ENCODE results near the gene ST6GALNAC3.
A peak's percentile ranks its signal among the peaks of the same experiment; 100 is the strongest.

The ST6GALNAC3 gene

GRCh38 chr1:76274302-76274701 lies 199.8 kb downstream of the ST6GALNAC3 start:
- Histone ChIP-seq H3K4me3 (ENCODE audit: severe bottlenecking) (no peak overlapping the region), H3K4me1 (ENCODE audit: insufficient read depth, poor library complexity, severe bottlenecking) (no peaks in the 10 kb centered on the region), H3K27ac (ENCODE audit: poor library complexity, severe bottlenecking) (no peak overlapping the region), H3K9me3 (ENCODE audit: severe bottlenecking) (no peaks in the 10 kb centered on the region), H3K27me3 (ENCODE audit: insufficient read depth, poor library complexity, severe bottlenecking) (no peaks in the 10 kb centered on the region), H3K36me3 (ENCODE audit: low read depth) (no peaks in the 10 kb centered on the region)
- TF ChIP-seq, protein P1, sequence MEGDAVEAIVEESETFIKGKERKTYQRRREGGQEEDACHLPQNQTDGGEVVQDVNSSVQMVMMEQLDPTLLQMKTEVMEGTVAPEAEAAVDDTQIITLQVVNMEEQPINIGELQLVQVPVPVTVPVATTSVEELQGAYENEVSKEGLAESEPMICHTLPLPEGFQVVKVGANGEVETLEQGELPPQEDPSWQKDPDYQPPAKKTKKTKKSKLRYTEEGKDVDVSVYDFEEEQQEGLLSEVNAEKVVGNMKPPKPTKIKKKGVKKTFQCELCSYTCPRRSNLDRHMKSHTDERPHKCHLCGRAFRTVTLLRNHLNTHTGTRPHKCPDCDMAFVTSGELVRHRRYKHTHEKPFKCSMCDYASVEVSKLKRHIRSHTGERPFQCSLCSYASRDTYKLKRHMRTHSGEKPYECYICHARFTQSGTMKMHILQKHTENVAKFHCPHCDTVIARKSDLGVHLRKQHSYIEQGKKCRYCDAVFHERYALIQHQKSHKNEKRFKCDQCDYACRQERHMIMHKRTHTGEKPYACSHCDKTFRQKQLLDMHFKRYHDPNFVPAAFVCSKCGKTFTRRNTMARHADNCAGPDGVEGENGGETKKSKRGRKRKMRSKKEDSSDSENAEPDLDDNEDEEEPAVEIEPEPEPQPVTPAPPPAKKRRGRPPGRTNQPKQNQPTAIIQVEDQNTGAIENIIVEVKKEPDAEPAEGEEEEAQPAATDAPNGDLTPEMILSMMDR (IDR thresholded peaks at IDR 0.05; ENCODE audit: poor library complexity, severe bottlenecking): no peak
- DNase-seq (ENCODE audit: low spot score) (no peak), ATAC-seq (ENCODE audit: low read depth) (no peak)

- H3K27me3 ChIP-seq (ENCODE audit: insufficient read depth, poor library complexity, severe bottlenecking): no peaks in the 10 kb centered on the region
Observed at GRCh38 chr1:76274718-76275117, 200.2 kb downstream of the ST6GALNAC3 start.

GRCh38 chr1:76278711-76279100 lies 204.2 kb downstream of the ST6GALNAC3 start:
- H3K36me3 ChIP-seq (ENCODE audit: low read depth): no peaks in the 10 kb centered on the region
- no peak overlapping the region for H3K4me3 ChIP-seq (ENCODE audit: severe bottlenecking)
- no peaks in the 10 kb centered on the region for H3K27me3 ChIP-seq (ENCODE audit: insufficient read depth, poor library complexity, severe bottlenecking)
- no peak for DNase-seq (ENCODE audit: low spot score)
- ATAC-seq (ENCODE audit: low read depth): no peak
- H3K27ac ChIP-seq (ENCODE audit: poor library complexity, severe bottlenecking): no peak overlapping the region
- no peaks in the 10 kb centered on the region for H3K4me1 ChIP-seq (ENCODE audit: insufficient read depth, poor library complexity, severe bottlenecking)
- TF ChIP-seq, protein P1 (IDR thresholded peaks at IDR 0.05; ENCODE audit: poor library complexity, severe bottlenecking): no peak
- H3K9me3 ChIP-seq (ENCODE audit: severe bottlenecking): no peaks in the 10 kb centered on the region

More at GRCh38 chr1:76274718-76275117, 200.2 kb downstream of the ST6GALNAC3 start:
- Histone ChIP-seq H3K9me3 (ENCODE audit: severe bottlenecking) (no peaks in the 10 kb centered on the region), H3K4me1 (ENCODE audit: insufficient read depth, poor library complexity, severe bottlenecking) (no peaks in the 10 kb centered on the region), H3K27ac (ENCODE audit: poor library complexity, severe bottlenecking) (no peak overlapping the region), H3K4me3 (ENCODE audit: severe bottlenecking) (no peak overlapping the region), H3K36me3 (ENCODE audit: low read depth) (no peaks in the 10 kb centered on the region)
- ATAC-seq (ENCODE audit: low read depth) (no peak), DNase-seq (ENCODE audit: low spot score) (no peak)
- TF ChIP-seq, protein P1 (IDR thresholded peaks at IDR 0.05; ENCODE audit: poor library complexity, severe bottlenecking): no peak

DNA sequence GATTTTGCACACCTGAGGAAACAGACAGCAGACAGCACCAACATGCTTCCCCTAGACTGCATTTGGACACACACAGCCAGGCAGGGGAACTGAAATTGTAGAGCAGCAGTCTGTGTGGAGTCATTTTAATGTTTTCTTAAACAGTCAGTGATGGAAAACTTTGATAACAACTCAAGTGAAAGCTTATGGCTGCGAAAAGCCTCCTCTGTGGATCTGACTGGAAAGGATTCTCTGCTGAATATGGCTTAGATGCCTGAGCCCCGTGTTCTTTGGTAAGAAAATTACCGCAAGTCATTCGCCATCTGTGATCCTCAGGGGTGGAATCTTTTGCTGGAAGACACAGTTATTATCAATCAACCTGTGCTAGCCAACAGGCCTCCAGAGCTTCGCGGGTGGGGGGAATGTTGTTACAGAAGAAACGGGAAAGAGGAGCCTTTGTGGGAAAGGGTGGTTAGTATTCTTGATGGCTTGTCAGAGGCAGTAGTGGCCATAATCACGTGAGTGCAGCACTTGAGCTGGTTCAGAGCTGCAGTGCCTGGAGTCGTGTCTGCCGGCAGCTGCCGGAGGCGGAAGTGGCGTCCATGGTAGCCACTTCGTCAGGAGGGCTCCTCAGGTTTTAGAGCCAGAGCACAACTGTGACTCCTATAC lies 204.7 kb downstream of the ST6GALNAC3 start:
- DNase-seq (ENCODE audit: low spot score): no peak
- TF ChIP-seq, protein P1 (IDR thresholded peaks at IDR 0.05; ENCODE audit: poor library complexity, severe bottlenecking): no peak
- H3K9me3 ChIP-seq (ENCODE audit: severe bottlenecking): no peaks in the 10 kb centered on the region

GRCh38 chr1:76281306-76281705 lies 206.8 kb downstream of the ST6GALNAC3 start:
- 0 out of 3 replicates have a peak, but pooled peaks have one; percentile 23 for ATAC-seq (ENCODE audit: low read depth)
- DNase-seq (ENCODE audit: low spot score): no peak
- TF ChIP-seq, protein P1 (IDR thresholded peaks at IDR 0.05; ENCODE audit: poor library complexity, severe bottlenecking): no peak

More for the DNA sequence above, 204.7 kb downstream of the ST6GALNAC3 start:
- Histone ChIP-seq H3K4me1 (ENCODE audit: insufficient read depth, poor library complexity, severe bottlenecking) (no peaks in the 10 kb centered on the region), H3K36me3 (ENCODE audit: low read depth) (no peaks in the 10 kb centered on the region), H3K4me3 (ENCODE audit: severe bottlenecking) (no peak overlapping the region), H3K27me3 (ENCODE audit: insufficient read depth, poor library complexity, severe bottlenecking) (no peaks in the 10 kb centered on the region), H3K27ac (ENCODE audit: poor library complexity, severe bottlenecking) (no peak overlapping the region)
- ATAC-seq (ENCODE audit: low read depth): no peak

More at GRCh38 chr1:76281306-76281705, 206.8 kb downstream of the ST6GALNAC3 start:
- no peaks in the 10 kb centered on the region for H3K4me1 ChIP-seq (ENCODE audit: insufficient read depth, poor library complexity, severe bottlenecking)
- H3K27me3 ChIP-seq (ENCODE audit: insufficient read depth, poor library complexity, severe bottlenecking): no peaks in the 10 kb centered on the region
- no peak overlapping the region for H3K27ac ChIP-seq (ENCODE audit: poor library complexity, severe bottlenecking)
- H3K9me3 ChIP-seq (ENCODE audit: severe bottlenecking): no peaks in the 10 kb centered on the region
- H3K4me3 ChIP-seq (ENCODE audit: severe bottlenecking): no peak overlapping the region
- H3K36me3 ChIP-seq (ENCODE audit: low read depth): no peaks in the 10 kb centered on the region
